Stimulated activated CD8-positive, alpha-beta memory T cell treated with anti-CD3 and anti-CD28 coated beads, Interleukin-7, amount 100 ng/mL, for 48 hours (primary cell): ENCODE data around the gene PTPRQ.

Experiments
- DNase-seq, 2 donors: peaks; one replicate each; pipeline ENCODE4 v3.0.0-alpha.2; 2020; ENCODE audit warnings: low read depth in 1 of 2; ENCODE audit errors: extremely low read depth in 1 of 2

PTPRQ gene

GRCh38 chr12:80556566-80556965, 112.5 kb downstream of the PTPRQ start:
- DNase-seq, result no peak

GRCh38 chr12:80559766-80560165, 115.7 kb downstream of the PTPRQ start:
- DNase-seq, result no peak

- DNase-seq, result no peak
Observed at GRCh38 chr12:80565271-80565670, 121.2 kb downstream of the PTPRQ start.

GRCh38 chr12:80567401-80567800, 123.4 kb downstream of the PTPRQ start:
- no peak for DNase-seq

GRCh38 chr12:80576641-80577418, 132.8 kb downstream of the PTPRQ start:
- DNase-seq, result no peak

DNA sequence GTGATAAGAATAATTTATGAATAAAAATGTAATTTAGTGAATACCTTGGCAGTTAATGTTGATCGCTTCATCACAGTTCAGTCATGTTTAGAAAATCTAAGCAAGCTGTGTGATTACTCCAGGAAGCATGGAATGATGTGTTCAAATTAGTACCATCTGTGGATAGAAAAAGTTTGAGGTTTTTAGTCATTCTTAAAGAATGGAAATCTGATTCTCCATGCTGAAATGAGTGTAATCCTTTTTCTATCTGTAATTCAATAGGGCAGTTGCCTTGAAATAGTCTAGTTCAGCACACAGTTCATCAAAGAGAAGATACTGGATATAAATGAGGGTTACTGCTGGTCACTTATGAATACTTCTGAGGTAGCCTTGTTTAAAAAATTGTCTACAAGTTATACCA, 136.2 kb downstream of the PTPRQ start:
- no peak for DNase-seq

DNA sequence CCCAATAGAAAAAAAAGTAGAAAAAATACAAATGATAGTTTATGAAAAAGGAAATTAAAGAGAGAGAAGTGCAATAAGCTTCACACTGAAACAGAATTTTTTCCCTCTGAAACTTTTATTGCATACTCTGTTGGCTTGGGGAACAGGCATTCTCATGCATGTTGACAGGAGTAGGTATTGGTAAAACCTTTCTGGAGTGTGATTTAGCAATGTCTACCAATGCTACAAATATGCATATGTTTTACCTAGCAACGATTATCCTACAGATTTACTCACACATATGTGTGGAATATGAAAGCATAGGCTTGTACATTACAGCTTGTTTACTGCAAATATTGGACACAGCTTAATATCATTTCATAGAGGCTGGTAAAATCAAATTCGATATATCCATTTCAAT, 137.7 kb downstream of the PTPRQ start:
- no peak for DNase-seq

DNA sequence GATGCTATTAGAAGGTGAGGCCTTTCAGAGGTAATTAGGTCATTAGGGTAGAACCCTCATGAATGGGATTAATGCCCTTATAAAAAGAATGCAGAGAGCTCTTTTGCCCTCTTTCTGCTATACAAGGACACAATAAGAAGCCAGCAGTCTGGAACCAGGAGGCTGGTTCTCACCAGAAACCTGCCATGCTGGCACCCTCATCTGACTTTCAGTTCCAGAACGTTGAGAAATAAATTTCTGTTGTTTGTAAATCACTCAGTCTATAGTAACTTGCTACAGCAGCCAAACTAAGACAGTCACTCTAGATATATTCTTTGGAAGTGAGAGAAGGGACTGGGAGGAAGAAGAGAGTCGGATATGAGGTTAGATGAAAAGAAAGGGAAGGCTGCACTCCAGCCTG, 138.4 kb downstream of the PTPRQ start:
- DNase-seq, result no peak

DNA sequence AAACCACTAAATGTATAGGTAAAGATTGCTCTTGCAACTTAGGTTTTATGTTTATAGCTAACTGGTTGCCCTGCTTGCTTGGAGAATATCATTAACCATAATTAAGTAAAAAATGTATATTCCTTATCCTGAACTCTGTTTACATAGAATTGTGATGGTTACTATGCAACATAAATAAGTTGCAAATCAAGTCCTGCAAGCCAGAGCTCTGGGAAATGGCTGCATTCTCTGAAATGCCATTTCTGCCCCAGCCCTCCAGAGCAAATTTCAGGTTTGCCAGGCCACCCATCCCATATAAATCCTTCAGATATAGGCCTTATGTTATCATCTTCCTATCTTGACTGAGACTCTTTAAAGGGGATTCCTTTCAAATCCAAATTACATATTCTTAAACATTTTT, 145.0 kb downstream of the PTPRQ start:
- no peak for DNase-seq

DNA sequence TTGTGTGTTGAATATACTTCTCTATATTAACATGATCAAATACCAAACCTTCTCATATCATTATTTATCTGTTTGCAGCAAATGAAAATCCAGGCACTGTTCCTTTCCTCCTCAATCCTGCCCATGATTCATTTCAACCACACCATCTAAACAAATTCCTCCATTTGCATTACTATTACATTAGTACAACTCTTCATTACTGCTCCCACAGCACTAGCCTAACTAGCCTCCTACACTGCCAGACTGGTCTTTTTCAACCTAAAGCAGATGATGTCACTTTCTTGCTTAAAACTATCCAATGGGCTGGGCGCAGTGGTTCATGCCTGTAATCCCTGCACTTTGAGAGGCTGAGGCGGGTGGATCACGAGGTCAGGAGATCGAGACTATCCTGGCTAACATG, 146.1 kb downstream of the PTPRQ start:
- no peak for DNase-seq

- no peak for DNase-seq
Observed at GRCh38 chr12:80593766-80594165, 149.7 kb downstream of the PTPRQ start.

DNA sequence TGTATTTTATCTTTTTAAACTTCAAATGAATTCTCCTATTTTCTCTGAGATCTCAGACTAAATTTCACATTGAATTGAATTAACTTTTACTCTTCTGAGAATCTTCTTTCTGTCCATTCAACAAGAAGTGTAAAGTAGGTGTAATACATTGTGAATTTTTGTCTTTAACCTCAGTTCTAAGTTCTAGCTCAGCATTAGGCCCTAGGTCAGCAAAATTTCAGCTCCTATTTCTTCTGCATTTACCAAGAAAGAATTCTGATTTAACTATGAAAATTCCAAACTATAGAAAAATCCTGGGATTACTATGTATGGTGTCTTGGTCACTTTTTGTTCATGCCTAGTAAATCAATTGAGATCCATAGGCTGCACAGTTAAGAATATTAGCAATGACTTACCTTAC, 152.5 kb downstream of the PTPRQ start:
- no peak for DNase-seq

DNA sequence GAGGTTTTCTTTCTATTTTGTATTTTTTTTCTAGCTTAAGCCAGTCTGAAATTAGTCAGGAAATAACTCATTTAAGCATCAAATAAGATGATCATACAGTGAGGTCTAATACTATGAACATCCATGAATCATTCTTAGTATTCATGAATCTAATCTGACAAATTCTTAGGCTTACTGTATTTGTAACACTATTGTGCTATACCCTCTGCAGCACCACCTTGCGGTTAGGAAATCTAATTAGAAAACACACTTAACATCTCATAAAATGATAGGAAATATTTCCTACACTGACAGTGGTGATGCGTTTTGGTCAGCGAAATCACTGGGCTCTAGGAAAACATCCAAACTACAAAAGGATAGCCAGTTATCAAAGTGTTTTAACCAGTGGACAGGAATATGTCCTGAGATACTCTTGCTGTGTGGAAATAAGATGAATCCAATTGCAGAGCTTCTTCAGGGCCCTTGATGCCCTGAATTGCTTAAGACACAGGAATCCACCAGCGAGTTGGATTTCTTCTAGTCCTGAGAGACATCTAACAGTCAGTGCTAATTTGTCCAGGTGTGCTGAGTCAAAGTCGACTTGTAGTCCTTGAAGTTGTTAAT, 154.1 kb downstream of the PTPRQ start:
- no peak for DNase-seq

DNA sequence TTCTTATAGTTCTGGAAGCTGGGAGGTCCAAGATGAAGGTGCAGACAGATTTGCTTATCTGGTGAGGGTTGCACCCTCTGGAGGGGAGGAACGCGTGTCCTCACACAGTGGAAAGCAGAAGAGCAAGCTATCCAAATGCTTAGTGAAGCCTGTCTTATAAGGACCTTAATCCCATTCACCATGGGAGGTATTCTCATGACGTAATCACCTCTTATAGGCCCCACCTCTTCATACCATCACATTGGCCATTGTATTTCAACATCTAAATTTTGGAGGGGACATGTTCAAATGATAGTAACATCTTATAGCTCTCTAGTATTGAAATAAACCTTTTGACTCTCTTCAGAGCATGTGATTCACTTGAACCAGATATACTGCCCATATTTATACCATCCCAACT, 158.4 kb downstream of the PTPRQ start:
- no peak for DNase-seq

- no peak for DNase-seq
Observed at GRCh38 chr12:80607361-80608135, 163.5 kb downstream of the PTPRQ start.

- DNase-seq, result no peak
Observed at GRCh38 chr12:80617733-80618132, 173.7 kb downstream of the PTPRQ start.

DNA sequence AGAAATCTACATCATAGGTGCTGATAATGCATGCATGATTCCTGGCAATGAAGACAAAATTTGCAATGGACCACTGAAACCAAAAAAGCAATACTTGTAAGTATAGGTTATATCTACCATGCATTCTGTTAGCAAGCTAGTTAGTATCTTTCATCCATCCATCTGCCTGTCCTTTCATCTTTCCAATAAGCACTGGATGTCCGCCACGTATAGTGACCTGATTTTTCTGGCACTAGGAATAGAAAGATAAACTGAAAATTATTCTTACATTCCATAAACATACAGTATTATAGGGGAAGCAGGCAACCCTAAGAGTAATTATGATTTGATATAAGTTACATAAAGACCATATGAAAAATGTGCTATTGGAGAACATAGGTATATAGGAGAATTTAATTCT, 176.2 kb downstream of the PTPRQ start:
- no peak for DNase-seq

DNA sequence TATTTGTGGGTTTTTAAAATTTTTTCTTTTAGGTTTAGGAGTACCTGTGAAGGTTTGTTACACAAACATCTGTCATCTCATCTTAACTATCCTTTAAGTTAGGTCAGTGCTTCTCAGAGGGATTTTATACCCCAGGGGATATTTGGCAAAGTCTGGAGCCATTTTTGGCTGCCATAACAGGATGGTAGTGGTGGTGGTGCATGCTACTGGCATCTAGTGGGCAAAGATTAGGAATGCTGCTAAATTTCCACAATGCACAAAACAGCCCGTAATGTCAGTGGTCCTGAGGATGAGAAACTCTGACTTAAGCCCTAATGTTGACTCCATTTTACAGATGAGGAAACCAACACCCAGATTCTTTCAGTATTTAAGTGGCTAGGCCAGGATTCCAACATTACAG, 178.2 kb downstream of the PTPRQ start:
- no peak for DNase-seq

DNA sequence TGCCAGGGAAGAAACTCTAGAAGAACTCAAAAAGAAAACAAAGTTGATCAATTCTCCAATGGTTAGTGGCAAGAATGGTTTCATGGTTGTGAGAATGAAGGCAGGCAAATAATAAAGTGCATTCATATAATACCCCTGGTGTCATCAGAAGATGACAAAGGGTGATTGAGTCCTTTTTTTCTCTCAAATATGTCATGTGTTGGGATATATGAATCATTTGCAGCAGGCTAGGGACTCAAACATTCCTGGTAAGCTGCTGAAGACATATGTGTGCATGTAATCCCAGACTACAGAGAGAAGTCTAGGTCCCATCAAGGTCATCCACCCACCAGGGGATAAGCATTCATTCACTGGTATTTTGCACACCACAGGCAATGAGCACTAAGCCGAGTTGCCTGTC, 181.0 kb downstream of the PTPRQ start:
- no peak for DNase-seq

- no peak for DNase-seq
Observed at GRCh38 chr12:80625901-80626300, 181.9 kb downstream of the PTPRQ start.

DNA sequence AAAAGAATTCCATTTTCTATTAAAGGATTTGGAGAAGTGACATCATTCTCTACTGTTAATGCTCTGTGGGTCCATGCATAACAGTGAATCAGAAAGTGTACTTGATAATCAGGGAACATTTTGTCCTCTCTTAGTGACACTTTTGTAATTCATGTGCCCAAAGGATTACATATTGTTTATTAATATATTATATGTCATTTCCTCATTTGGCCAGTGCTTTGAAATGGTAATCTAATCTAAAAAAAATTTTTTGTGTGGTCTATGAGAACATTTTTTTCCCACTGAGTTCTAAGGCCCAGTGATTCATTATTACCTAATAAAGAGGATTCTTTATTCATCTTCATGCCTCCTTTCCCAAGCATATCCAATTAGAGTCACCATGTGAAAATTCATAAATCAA, 183.7 kb downstream of the PTPRQ start:
- DNase-seq, result no peak

DNA sequence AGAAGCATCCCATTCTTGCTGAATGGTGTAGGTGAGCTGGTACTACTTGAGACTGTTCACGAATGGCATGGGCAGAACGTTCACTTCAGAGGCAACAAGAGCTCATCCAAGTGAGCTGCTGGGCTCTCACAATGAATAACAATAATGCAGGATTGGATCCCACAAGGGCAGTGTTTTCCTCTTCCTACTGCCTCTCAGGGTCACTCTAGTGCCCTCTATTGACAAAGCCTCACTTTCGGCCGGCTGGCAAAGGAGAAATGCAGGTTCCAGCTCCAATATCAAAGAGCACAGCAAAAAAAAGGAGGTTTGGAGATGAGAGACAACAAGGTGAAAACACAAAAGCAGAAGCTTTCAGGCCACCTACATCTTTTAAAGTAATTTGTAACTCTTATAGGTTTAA, 188.8 kb downstream of the PTPRQ start:
- no peak for DNase-seq
